Loucy (cell line): ENCODE data around the gene GSKIP.

Experiments
- H2AFZ ChIP-seq: fragments of 200-600 bp; sonication (generic); 2 replicates; pipeline ENCODE4 v1.6.0; 2016; ENCODE audit warnings: antibody characterized with exemption, mild to moderate bottlenecking, low read length, moderate library complexity
- H3F3A ChIP-seq: fragments of 200-600 bp; 2 replicates; pipeline ENCODE4 v1.6.0; 2016; ENCODE audit warnings: antibody characterized with exemption, low read depth, mild to moderate bottlenecking
- H3K27me3 ChIP-seq: fragments of 200-600 bp; sonication (generic); 2 replicates; pipeline ENCODE4 v1.6.1; 2014; ENCODE audit warnings: low read length, mild to moderate bottlenecking; ENCODE audit not compliant: insufficient read depth, poor library complexity, severe bottlenecking
- H3K36me3 ChIP-seq: fragments of 200-600 bp; sonication (generic); 2 replicates; pipeline ENCODE4 v1.6.1; 2016; ENCODE audit warnings: low read length; ENCODE audit not compliant: insufficient read depth
- H3K4me1 ChIP-seq: fragments of 200-600 bp; sonication (generic); 2 replicates; pipeline ENCODE4 v1.5.1; 2014; ENCODE audit warnings: low read length, mild to moderate bottlenecking; ENCODE audit not compliant: insufficient read depth, poor library complexity, severe bottlenecking
- H3K4me2 ChIP-seq: fragments of 200-600 bp; sonication (generic); 2 replicates; pipeline ENCODE4 v1.6.0; 2014; ENCODE audit warnings: antibody characterized with exemption, low read length, low read depth, mild to moderate bottlenecking; ENCODE audit not compliant: poor library complexity, severe bottlenecking
- H3K4me3 ChIP-seq: fragments of 200-600 bp; sonication (generic); 2 replicates; pipeline ENCODE4 v1.5.1; 2014; ENCODE audit warnings: low read length, mild to moderate bottlenecking, mixed read lengths; ENCODE audit not compliant: poor library complexity, severe bottlenecking
- H3K79me2 ChIP-seq: fragments of 200-600 bp; sonication (generic); 2 replicates; pipeline ENCODE4 v1.6.1; 2014; ENCODE audit warnings: low read length; ENCODE audit not compliant: insufficient read depth
- H3K9ac ChIP-seq: fragments of 200-600 bp; sonication (generic); 2 replicates; pipeline ENCODE4 v1.6.0; 2014; ENCODE audit warnings: mild to moderate bottlenecking, low read depth, low read length, moderate library complexity; ENCODE audit not compliant: poor library complexity, severe bottlenecking
- H3K9me2 ChIP-seq: fragments of 200-600 bp; sonication (generic); replicated peaks from 2 replicates; pipeline ENCODE4 v1.6.1; 2016; ENCODE audit warnings: low read depth, low read length, mixed read lengths
- H3K9me3 ChIP-seq: fragments of 200-600 bp; sonication (generic); 2 replicates; pipeline ENCODE4 v1.6.1; 2014; ENCODE audit warnings: mild to moderate bottlenecking, antibody characterized with exemption, low read length, low read depth; ENCODE audit not compliant: insufficient read depth
- H4K20me1 ChIP-seq: fragments of 200-600 bp; sonication (generic); 2 replicates; pipeline ENCODE4 v1.6.0; 2014; ENCODE audit warnings: antibody characterized with exemption, low read length, mild to moderate bottlenecking; ENCODE audit not compliant: insufficient read depth, poor library complexity, severe bottlenecking
- EZH2phosphoT487 ChIP-seq: fragments of 200-600 bp; IDR thresholded peaks from 2 replicates; pipeline ENCODE4 v1.6.1; 2018; ENCODE audit warnings: antibody characterized with exemption, mild to moderate bottlenecking, moderate library complexity, borderline replicate concordance
- TF ChIP-seq, protein P1 (sequence below): fragments of 200-600 bp; sonication (generic); conservative IDR thresholded peaks from 2 replicates; pipeline ENCODE4 v1.5.1; 2014; ENCODE audit warnings: mild to moderate bottlenecking, antibody characterized with exemption, low read length

GSKIP gene

GRCh38 chr14:96385385-96385784 lies 22.1 kb downstream of the GSKIP start:
- no peak for TF ChIP-seq EZH2phosphoT487
- TF ChIP-seq, protein P1, sequence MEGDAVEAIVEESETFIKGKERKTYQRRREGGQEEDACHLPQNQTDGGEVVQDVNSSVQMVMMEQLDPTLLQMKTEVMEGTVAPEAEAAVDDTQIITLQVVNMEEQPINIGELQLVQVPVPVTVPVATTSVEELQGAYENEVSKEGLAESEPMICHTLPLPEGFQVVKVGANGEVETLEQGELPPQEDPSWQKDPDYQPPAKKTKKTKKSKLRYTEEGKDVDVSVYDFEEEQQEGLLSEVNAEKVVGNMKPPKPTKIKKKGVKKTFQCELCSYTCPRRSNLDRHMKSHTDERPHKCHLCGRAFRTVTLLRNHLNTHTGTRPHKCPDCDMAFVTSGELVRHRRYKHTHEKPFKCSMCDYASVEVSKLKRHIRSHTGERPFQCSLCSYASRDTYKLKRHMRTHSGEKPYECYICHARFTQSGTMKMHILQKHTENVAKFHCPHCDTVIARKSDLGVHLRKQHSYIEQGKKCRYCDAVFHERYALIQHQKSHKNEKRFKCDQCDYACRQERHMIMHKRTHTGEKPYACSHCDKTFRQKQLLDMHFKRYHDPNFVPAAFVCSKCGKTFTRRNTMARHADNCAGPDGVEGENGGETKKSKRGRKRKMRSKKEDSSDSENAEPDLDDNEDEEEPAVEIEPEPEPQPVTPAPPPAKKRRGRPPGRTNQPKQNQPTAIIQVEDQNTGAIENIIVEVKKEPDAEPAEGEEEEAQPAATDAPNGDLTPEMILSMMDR: no peak
- Histone ChIP-seq H3F3A (no peaks in the 10 kb centered on the region), H3K27me3 (no peaks in the 10 kb centered on the region), H4K20me1 (no peaks in the 10 kb centered on the region), H3K4me1 (no peaks in the 10 kb centered on the region), H3K9me3 (no peaks in the 10 kb centered on the region), H3K9ac (no peak overlapping the region), H3K4me3 (no peak overlapping the region), H3K36me3 (peaks cover 42% of the 10 kb centered on the region), H3K9me2 (no peaks in the 10 kb centered on the region), H3K79me2 (no peaks in the 10 kb centered on the region), H3K4me2 (no peak overlapping the region), H2AFZ (no peak overlapping the region)

- Histone ChIP-seq H3K9me3 (no peaks in the 10 kb centered on the region), H3K4me1 (peaks cover 4% of the 10 kb centered on the region), H3K27me3 (no peaks in the 10 kb centered on the region), H4K20me1 (no peaks in the 10 kb centered on the region), H3K4me2 (peak overlapping the region; percentile 89), H3K36me3 (peaks cover 8% of the 10 kb centered on the region; the same call in 1 of the 2 replicates), H3K79me2 (no peaks in the 10 kb centered on the region), H2AFZ (peak overlapping the region; percentile 99), H3F3A (no peaks in the 10 kb centered on the region), H3K4me3 (peak overlapping the region; percentile 86), H3K9me2 (no peaks in the 10 kb centered on the region), H3K9ac (peak overlapping the region; percentile 81)
- TF ChIP-seq EZH2phosphoT487: no peak
- TF ChIP-seq, protein P1: no peak
These were observed 27.6 kb downstream of the GSKIP start for GRCh38 chr14:96390965-96391292.

GRCh38 chr14:96391293-96392118 lies 28.2 kb downstream of the GSKIP start:
- no peaks in the 10 kb centered on the region for H3K9me3 ChIP-seq
- TF ChIP-seq, protein P1: no peak
- no peak for TF ChIP-seq EZH2phosphoT487
- peaks cover 4% of the 10 kb centered on the region for H3K4me1 ChIP-seq
- peaks cover 7% of the 10 kb centered on the region; the same call in 1 of the 2 replicates for H3K36me3 ChIP-seq
- H3F3A ChIP-seq: no peaks in the 10 kb centered on the region
- no peaks in the 10 kb centered on the region for H3K79me2 ChIP-seq
- H3K4me3 ChIP-seq: peak overlapping the region; percentile 86
- peak overlapping the region; percentile 81 for H3K9ac ChIP-seq
- no peaks in the 10 kb centered on the region for H3K9me2 ChIP-seq
- peak overlapping the region; percentile 93 for H3K4me2 ChIP-seq
- H3K27me3 ChIP-seq: no peaks in the 10 kb centered on the region
- peak overlapping the region; percentile 99 for H2AFZ ChIP-seq
- no peaks in the 10 kb centered on the region for H4K20me1 ChIP-seq
